GM19328 (cell line): ENCODE measurements around the gene TRNT1.

Experiments used
- ATAC-seq: cut with Tn5 transposase; IDR thresholded peaks from one replicate; pipeline ENCODE4 v1.9.1; 2021; ENCODE audit warnings: mild to moderate bottlenecking, moderate library complexity; ENCODE audit not compliant: unreplicated experiment

Gene TRNT1

GRCh38 chr3:3177861-3178497 is 51.2 kb downstream of the TRNT1 start:
- no peak for ATAC-seq

GRCh38 chr3:3178498-3179328 is 52.0 kb downstream of the TRNT1 start:
- no peak for ATAC-seq

DNA sequence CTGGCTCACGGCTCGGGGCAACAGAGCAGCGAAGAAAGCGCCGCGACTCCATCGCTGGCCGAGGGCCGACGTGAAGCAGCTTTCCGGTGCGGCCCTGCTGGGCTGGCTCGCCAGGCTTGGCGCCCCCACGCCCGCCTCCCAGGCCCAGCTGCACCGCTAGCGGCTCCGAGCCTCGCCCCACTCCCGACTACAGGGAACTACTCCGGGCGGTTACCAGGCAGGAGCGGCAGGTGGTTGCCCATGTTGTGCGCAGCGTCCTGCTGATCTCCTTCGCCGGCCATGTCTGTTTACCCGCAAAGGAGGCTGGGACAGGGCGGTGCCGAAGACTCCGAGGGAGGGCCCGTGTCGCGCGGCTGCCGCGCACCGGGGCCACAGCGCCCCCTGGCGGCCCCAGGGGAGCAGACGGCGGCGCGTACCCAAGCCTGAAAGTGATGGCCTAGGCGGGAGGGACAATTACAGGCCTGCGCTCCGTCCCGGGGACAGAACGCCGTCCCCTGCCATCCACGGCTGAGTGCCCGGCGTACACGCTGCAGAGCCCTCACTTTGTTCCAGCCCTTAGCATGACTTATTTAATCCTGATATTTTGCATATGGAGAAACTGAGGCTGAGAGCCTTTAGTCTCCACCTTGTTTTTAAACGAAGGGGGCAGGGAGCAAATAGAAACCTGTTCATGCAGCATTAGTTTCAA is 52.8 kb downstream of the TRNT1 start, which contains the start of gene CRBN:
CRBN (minus strand) TSS at position 285 of the 688 bp plus-strand sequence; CDS start at position 281, 4 bp downstream.
- ATAC-seq = peak; percentile 99

- ATAC-seq = no peak
Observed at GRCh38 chr3:3180456-3180855, 53.7 kb downstream of the TRNT1 start.

DNA sequence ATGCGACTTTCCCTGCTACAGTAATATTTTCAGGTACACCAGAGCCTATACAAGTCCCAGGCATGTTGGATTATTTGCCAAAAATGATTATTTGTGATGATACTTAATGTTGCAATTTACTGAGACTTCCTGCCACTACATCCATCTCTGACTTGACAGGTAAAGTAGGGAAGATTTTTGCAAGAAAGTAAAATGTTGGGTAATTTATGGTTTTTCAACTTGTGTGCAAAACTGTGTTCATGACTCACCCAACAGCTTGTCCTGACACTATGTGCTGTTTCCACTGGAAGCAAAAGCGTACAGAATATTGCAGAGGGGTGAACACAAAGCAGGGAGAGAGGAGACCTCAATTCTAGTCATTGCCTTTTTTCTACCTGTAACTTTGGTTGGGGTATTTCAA is 58.1 kb downstream of the TRNT1 start:
- ATAC-seq = no peak

DNA sequence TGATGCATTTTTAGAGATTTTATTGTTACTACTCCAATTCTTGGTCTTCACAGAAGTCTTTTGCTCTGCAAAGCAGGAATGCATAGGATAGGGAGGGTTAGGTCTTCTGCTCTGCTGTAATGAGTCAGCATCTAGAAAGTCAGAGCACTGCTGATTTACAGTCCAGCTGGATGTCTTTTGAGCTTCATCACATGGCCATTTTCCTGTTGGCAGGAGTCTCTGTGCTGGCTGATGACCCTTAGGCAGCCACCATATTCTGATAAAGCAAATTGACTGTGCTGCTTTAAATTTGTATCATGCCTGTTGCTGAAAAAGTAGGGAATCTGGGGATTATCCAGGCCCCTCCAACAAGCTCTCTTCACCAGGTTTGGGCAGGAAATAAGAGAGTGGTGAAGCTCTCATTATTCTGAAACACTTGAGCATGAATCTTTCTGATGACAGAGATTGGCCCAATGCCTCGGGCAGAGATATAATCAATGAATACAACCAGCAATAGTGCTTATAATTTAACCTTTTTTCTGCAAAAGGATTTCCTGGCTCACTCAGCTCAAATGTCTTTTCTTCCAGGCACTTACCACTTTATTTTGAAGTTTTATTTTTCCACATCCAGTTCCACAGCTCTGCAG is 62.5 kb downstream of the TRNT1 start:
- ATAC-seq = no peak

- ATAC-seq = no peak
Observed at GRCh38 chr3:3189961-3190360, 63.2 kb downstream of the TRNT1 start.

DNA sequence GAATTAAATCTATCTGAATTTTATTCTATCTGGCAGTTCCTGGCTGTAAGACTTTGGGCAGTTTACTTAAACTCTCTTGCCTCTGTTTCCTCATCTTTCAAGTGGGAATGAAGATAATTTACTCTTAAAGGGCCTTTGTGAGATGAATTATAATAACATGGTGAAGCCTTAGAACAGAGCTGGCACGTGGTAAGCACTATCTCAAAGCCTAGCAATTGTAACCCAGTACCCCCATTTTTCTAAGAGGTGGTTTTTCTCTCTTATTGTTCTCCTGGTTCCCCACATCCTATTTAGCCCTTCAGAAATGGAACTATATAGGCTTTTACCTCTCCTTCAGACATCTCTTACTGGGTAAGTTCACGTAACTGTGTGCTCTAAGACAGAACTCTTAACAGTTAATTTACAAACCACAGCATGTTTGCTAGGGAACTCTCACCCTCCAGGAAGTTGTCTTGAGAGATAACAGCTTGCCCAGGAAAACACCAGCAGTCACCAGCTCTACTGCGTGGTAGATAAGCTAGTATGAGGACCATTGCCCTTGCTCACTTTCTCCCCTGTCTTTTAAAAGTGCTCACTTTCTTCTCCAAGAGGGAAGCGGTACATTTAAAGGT is 65.0 kb downstream of the TRNT1 start:
- ATAC-seq = no peak

DNA sequence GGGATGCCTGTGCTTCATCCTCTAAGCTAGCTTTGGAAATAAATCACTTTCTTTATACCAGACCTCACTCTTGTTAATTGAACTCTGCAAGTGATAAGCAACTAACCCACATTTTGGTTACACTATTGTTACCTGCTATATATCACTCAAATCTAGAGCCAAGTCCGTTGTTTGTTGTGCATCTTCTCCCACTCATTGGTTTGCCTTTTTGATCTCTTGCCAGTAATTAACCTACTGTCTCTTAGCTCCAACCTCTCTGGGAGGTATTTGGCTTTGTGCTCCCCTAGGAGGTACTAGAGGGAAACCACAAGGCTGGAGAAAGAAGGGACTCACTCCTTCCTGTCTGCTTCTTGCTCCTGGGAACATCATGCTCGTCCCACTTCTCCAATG is 65.5 kb downstream of the TRNT1 start:
- no peak for ATAC-seq

DNA sequence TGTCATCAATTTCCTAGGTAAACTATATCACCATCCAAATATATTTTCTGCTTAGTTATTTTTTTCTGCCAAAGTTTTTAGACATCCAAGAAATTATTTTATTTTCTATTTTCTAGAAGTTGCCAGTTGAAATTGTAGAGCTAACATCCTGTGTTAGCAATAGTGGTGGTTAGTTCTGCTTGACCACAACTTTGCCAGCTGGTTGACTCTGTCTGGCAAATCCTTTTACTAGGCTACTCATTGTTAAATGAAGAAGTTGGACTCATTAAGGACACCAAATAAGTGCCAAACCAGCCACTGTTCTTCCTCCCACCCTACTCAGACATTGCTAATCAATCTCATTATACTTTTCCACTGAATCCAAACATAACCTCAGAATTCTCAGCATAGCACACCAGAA is 68.1 kb downstream of the TRNT1 start:
- no peak for ATAC-seq

GRCh38 chr3:3196148-3196861 is 69.6 kb downstream of the TRNT1 start:
- ATAC-seq = no peak
